ENCODE results near the gene HERC5.
"Not testable (repeated sequence)": the region's sequence is repeated elsewhere in the genome, so short reads cannot be mapped to it uniquely, and the experiment has no call there.

The HERC5 gene

GRCh38 chr4:88435987-88436693, 20.8 kb upstream of the HERC5 start:
- CTCF ChIA-PET: no interaction called here

DNA sequence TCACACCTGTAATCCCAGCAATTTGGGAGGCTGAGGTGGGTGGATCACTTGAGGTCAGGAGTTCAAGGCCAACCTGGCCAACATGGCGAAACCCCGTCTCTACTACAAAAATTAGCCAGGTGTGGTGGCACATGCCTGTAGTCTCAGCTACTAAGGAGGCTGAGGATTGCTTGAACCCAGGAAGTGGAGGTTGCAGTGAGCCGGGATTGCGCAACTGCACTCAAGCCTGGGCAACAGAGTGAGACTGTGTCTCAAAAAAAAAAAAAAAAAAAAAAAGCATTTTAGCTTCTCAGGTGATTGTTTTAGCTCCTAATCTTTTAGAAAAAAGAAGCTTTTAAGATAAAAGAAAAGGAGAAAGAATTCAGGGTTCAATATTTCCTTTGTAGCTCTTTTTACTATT, 19.0 kb upstream of the HERC5 start:
- H3K27ac ChIP-seq; DNase-seq (ENCODE audit: low spot score); POLR2A ChIA-PET (ENCODE audit: low non-redundant PET): not testable (repeated sequence)
- CTCF ChIA-PET: interaction anchor here (1.0 kb wide), 1 partner anchor 47 kb away, joined by 3 read pairs; no protein-coding TSS in a partner anchor

More at GRCh38 chr4:88435987-88436693, 20.8 kb upstream of the HERC5 start:
- no peak for TF ChIP-seq CTCF (conservative IDR thresholded peaks at IDR 0.05; ENCODE audit: low read depth)
- POLR2A ChIA-PET (ENCODE audit: low non-redundant PET): no interaction called here
- H3K27ac ChIP-seq: no peak overlapping the region
- DNase-seq (ENCODE audit: low spot score): no peak

DNA sequence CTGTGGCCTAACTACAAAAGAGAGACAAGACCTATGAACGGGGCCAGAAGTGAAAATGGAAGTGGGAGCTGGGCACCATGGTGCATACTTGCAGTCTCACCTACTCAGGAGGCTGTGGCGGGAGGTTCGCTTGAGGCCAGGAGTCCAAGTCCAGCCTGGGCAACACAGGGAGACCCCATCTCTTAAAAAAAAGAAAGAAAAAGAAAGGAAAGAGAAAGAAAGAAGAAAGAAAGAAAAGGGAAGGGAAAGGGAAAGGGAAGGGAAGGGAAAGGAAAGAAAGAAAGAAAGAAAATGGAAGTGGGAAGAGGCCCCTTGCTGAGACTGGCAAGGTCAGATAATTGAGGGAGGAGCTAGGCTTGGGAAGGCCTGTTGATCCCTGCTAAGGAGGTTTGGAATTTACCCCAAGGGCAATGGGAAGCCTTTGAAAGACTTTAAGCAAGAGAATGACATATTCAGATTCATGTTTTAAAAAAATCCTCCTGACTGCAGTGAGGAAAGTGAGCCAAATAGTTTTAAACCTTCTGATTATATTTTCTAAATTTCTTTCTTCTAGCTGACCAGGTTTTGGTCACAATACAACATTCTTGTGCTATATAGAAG, 17.7 kb upstream of the HERC5 start:
- ChIA-PET CTCF (interaction anchor here (0.5 kb wide), 2 partner anchors 312 to 895 kb away, joined by 3 to 5 read pairs; no protein-coding TSS in a partner anchor), POLR2A (ENCODE audit: low non-redundant PET) (no interaction called here)
- peak; percentile 61 for DNase-seq (ENCODE audit: low spot score)
- no peak for TF ChIP-seq CTCF (conservative IDR thresholded peaks at IDR 0.05; ENCODE audit: low read depth)
- H3K27ac ChIP-seq: no peak overlapping the region

DNA sequence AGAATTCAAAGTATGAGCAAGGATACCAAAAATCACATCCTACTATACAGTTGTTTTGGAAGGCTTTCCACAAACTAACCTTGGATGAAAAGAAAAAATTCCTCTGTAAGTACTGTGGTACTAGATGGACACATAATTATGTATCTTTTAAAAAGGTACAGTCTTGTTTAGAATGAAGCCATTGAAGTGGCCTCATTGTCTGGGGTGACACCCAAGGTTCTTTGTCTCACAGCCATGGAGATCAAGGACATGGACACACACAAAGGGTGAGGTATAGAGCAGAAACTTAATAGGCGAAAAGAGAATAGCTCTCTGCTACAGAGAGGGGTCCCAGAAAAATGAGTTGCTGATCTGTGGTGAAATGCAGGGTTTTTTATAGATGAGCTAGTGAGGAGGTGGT, 16.8 kb upstream of the HERC5 start:
- CTCF ChIA-PET: no interaction called here
- no peak for DNase-seq (ENCODE audit: low spot score)
- no peak for TF ChIP-seq CTCF (conservative IDR thresholded peaks at IDR 0.05; ENCODE audit: low read depth)
- no peak overlapping the region for H3K27ac ChIP-seq
- POLR2A ChIA-PET (ENCODE audit: low non-redundant PET): no interaction called here

- H3K27ac ChIP-seq: no peak overlapping the region
- POLR2A ChIA-PET (ENCODE audit: low non-redundant PET): no interaction called here
- CTCF ChIA-PET: interaction anchor here (0.7 to 0.9 kb wide), 2 partner anchors 67 to 408 kb away, joined by 3 to 5 read pairs; no protein-coding TSS in a partner anchor
- DNase-seq (ENCODE audit: low spot score): no peak
- TF ChIP-seq CTCF (conservative IDR thresholded peaks at IDR 0.05; ENCODE audit: low read depth): no peak
These were observed 15.2 kb upstream of the HERC5 start for GRCh38 chr4:88441696-88442095.

GRCh38 chr4:88442689-88443191, 14.2 kb upstream of the HERC5 start:
- no peak overlapping the region for H3K27ac ChIP-seq
- POLR2A ChIA-PET (ENCODE audit: low non-redundant PET): no interaction called here
- no peak for TF ChIP-seq CTCF (conservative IDR thresholded peaks at IDR 0.05; ENCODE audit: low read depth)
- no peak for DNase-seq (ENCODE audit: low spot score)
- CTCF ChIA-PET: no interaction called here

DNA sequence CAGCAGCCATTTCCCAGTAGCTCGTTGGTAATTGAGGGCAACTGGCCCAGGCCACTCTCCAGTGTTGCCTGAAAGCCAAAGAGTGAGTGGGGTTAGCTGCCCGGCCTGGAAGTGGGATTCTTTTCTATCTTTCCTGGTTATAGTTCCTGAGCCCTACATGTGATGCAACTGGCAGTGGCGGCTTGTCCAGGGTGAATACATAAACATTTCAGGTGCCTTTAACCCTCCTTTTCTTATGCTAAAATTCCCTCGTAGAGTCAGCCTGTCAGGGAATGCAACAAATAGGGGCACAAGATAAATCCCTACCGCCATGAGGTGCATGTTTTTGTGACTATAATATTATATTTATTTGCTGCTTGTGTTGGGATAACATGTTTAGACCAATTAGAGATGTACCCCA, 13.4 kb upstream of the HERC5 start:
- no peak for DNase-seq (ENCODE audit: low spot score)
- no peak overlapping the region for H3K27ac ChIP-seq
- CTCF ChIA-PET: no interaction called here
- POLR2A ChIA-PET (ENCODE audit: low non-redundant PET): no interaction called here
- TF ChIP-seq CTCF (conservative IDR thresholded peaks at IDR 0.05; ENCODE audit: low read depth): no peak
